HG03442 (cell line): Measurements from ENCODE around the gene AP5M1.
"Not testable (repeated sequence)": the region's sequence is repeated elsewhere in the genome, so short reads cannot be mapped to it uniquely, and the experiment has no call there.

Experiments
- ATAC-seq: cut with Tn5 transposase; IDR thresholded peaks from one replicate; pipeline ENCODE4 v1.9.1; 2021; ENCODE audit warnings: mild to moderate bottlenecking, moderate library complexity; ENCODE audit not compliant: unreplicated experiment

Gene AP5M1

DNA sequence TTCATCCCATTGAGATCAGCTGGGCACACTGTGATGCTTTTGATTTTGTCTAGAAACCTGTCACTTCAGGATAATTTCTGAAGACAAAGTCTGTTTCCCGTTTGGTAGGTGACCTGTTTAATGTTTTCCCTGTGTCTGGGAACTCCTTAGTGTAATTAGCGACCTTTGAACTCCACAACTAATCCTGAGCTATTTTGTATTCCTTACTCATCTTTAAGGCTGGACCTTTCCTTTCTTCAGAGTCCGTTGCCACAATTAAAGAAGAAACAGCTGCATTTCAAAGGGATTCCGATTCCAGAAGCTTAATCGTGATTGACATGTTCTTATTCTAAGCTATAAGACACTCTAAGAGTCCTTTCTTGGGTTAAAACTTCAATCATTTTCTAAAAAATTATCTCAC is 22.0 kb downstream of the AP5M1 start:
- no peak for ATAC-seq

DNA sequence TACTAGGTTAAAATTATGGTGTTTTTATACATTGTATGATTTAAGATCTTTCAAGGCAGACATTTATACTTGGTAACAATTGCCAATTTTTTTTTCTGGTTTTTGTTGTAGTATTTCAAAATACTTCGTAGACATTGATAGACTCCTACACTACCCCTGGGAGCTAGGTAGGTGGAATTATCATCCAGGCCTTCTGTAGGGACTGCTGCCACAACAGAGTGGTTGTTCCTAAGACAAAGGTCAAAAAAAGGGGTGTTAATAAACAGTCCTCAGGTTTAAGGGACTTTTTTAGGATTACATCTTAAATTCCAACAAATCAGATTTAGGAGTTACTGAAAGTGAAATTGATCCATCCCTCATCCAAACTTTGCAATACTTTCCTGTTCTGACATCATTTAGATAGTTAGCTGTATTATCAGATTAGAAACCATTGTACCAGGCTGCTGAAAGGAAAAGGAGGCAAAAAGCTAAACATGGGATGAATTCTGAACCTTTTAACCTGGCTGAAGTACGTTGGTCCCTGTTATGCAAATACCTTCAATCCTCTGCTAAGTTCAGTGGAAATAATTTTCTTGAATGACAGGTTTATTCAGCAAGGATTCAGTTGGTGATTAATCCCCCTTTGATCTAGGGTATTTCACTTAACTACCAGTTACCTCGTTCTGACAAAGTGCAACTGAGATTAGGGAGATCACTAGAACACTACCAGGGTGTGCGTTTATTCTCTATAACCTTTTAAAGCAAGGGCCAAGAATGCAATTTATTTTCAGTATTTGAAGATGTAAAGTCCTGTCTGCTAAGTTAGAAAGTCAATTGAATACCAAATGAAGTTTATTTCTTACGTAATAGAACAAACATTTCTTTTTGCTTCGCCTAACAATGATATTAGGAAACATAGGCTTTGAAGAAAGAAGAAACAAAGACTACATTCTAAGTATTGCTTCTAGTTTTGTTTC is 23.2 kb downstream of the AP5M1 start:
- ATAC-seq, result no peak

DNA sequence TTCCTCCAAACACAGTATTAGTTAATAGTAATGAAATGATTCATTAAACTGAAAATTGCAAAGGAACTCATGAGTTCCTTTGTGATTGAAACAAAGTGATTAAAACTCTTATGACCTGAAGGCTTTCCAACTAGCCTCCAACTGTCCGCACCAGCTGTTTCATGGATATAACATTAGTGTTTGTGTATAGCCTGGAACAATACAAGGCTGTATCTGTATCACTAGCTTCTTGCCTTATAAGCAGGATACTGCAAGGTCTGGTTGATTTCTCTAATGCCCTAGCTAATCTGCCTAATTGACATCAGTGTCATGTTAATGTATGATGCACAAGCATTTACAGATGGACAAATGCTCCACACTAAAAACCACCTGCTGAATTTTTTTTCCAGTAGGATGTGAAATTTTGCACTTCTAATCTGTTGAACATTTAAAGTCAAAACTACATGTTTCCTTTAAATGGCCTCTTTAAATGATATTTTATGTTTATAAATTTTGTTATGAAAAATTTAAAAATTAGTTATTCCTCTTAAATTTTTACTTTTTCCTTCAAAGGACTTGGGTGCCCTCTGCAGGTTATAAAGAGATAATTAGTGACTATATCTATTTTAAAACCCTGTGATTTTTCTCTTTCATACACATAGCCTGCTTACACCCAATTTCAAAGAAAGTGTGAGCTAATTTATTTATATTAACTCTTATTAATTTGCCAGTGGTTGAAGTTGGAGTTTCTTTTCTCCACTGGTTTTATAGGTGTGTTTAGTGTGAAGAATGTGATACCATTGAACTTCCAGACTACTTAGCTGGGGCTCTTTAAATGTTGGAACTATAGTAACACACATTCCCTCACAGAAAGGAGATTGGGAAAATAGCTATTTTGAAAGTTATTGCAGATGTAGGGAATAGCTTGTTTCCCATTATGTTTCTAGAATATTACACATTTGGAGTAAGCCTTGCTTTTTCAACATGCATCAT is 25.4 kb downstream of the AP5M1 start:
- no peak for ATAC-seq

GRCh38 chr14:57295239-57295638 is 26.5 kb downstream of the AP5M1 start:
- no peak for ATAC-seq

DNA sequence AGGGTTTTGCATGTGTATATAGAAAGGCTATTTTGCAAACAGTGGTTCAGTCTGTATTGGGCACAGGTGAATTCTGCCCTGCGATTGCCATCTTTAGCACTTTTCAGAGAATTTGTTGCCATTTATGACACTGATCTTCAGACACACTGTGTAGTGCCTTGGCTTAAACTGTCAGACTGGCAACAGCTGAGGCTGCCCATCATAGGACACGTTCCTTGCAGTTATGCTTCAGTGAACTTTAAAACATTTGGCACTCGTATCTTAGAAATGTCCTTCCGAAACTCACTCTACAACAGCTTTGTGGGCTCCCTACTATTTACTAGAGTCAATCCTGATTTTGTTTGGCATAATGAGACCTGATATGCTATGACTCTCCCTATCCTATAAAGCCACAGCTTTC is 29.1 kb downstream of the AP5M1 start:
- ATAC-seq, result no peak

DNA sequence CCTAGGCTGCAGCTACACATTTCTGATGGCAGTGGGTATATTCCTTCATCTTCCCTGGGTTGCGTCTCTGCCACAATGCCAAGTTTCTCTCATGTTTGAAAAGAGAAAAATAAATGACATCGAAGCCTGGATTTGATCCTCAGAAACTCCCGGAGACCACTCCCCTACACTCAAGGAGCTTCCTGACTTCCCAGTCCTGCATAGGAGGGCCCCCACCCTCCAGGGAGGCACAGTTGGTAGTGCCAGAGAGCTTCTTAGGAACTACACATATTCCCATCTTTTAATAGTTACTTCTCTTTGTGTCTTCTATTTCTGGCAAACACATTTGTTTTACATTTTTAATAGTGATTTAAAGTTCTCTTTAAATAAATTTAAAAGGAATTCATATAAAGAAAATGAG is 30.7 kb downstream of the AP5M1 start:
- ATAC-seq, result no peak

- no peak for ATAC-seq
Observed at GRCh38 chr14:57302883-57303282, 34.1 kb downstream of the AP5M1 start.

DNA sequence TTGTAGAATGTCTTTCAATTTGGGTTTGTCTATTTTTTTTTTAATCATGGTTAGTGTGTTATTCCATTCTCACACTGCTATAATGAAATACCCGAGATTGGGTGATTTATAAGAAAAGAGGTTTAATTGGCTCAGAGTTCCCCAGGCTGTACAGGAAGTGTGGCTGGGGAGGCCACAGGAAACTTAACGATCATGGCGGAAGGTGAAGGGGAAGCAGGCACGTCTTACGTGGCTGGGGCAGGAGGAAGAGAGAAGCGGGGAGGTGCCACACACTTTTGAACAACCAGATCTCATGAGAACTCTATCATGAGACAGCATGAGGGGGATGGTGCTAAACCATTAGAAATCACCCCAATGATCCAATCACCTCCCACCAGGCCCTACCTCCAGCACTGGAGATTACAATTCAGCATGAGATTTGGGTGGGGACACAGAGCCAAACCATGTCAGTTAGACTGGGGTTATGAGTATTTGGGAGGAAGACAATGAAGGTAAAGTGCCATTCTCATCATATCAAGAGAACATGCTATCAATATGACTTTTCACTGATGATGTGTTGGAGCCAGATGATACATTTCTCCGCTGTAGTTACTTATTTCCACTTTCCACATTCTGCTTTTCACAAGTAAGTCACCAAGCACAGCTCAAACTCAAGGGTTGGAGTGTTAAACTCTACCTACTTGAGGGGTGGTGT is 45.8 kb downstream of the AP5M1 start:
- ATAC-seq, result no peak

- ATAC-seq, result peak; percentile 72
Observed at GRCh38 chr14:57317248-57317833, 48.6 kb downstream of the AP5M1 start.

- ATAC-seq, result no peak
Observed at GRCh38 chr14:57319636-57320192, 50.9 kb downstream of the AP5M1 start.

- ATAC-seq, result no peak
Observed at GRCh38 chr14:57323721-57324120, 55.0 kb downstream of the AP5M1 start.

DNA sequence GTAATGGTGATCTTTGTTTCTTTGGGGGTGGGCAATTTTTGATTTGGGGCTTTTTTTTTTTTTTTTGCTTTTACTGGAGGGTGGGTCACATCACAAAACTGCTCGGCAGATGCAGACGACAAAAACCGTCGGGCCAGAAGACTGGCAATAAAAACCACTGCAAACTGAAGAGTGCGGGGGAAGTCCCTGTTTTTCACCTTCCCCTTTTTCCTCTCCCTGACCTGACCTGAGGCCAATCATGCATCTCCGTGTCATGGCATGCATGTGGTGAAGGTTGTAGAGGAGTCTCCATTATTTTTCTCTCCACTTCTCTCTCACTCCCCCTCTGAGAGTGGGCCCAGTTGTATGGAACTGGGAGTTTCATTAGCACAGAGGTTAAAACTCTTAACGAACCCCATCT is 57.5 kb downstream of the AP5M1 start:
- peak; percentile 92 for ATAC-seq

- no peak for ATAC-seq
Observed at GRCh38 chr14:57329833-57330232, 61.1 kb downstream of the AP5M1 start.

- not testable (repeated sequence) for ATAC-seq
Observed at GRCh38 chr14:57332475-57332874, 63.7 kb downstream of the AP5M1 start.

DNA sequence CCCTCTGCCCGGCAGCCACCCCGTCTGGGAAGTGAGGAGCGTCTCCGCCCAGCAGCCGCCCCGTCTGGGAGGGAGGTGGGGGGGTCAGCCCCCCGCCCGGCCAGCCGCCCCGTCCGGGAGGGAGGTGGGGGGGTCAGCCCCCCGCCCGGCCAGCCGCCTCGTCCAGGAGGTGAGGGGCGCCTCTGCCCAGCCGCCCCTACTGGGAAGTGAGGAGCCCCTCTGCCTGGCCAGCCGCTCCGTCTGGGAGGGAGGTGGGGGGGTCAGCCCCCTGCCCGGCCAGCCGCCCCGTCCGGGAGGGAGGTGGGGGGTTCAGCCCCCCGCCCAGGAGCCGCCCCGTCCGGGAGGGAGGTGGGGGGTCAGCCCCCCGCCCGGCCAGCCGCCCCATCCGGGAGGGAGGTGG is 65.0 kb downstream of the AP5M1 start:
- ATAC-seq, result not testable (repeated sequence)

GRCh38 chr14:57343545-57344297 is 75.0 kb downstream of the AP5M1 start:
- not testable (repeated sequence) for ATAC-seq

DNA sequence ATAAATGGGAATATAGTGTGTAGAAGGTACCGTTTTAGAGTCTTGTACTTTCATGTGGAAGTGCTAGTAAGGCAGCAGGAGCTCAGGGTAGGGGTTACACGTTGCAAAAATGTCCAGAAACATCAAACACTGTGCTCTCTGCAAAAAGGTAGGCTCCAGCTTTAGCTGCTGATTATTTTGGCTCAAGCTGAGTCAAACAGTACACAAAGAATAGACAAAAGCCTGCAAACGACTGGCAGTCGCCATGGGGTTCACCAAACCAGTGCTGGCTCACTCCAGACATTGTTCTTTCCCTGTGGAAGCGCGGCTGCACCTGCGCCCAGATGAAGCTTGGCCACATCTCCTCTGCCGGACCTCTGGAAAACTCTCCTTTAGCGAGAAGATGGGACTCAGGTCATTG is 76.3 kb downstream of the AP5M1 start:
- ATAC-seq, result no peak

DNA sequence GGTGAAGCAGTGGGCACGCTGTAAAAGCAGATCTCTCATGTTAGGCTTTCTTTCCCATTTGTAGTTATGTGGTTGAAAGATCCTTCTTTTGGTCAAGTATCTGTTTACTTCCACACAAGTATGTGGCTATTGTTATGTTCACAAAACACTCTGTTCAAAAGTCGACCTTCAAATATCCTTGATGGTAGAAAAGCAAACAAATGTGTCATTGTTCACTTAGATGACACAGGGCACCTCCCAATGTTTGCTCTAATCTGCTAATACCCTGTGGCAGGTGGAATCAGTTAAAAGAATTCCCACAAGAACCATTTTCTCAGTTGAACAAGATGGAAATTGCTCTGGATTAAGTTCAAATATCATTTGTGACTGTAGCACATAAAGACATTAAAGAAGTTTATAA is 78.0 kb downstream of the AP5M1 start:
- no peak for ATAC-seq
